Measurements from ENCODE around the gene NAT16. TPM values are rescaled to one million over a fixed set of nuclear protein-coding genes. Genes with fewer than 3 reads are reported as not detected.

Gene NAT16
- total RNA-seq, 5 donors from 2014 or later (not counting 1 experiment from before 2014, with no cell fraction given): not detected

GRCh38 chr7:101151908-101152651, 28.0 kb downstream of the NAT16 start:
- ATAC-seq (replicated peaks in 1 of 4) (no peak), DNase-seq (no peak)
- H3K36me3 ChIP-seq (ENCODE audit: control insufficient read depth in 2 of 2, extremely low read depth in 1 of 2, insufficient read depth in 1 of 2, low read length in 1 of 2): peaks cover 0 to 4% of the 10 kb centered on the region in 2 donors
- no peaks in the 10 kb centered on the region for H3K36me3 Mint-ChIP-seq
- no peak overlapping the region for H3K27ac Mint-ChIP-seq
- peaks cover 12 to 22% (median 17%) of the 10 kb centered on the region in 3 donors for H3K4me1 Mint-ChIP-seq
- CTCF ChIA-PET: interaction anchor here (1.1 to 1.8 kb wide), 2 partner anchors 8 to 40 kb away, joined by 8 to 9 read pairs; no protein-coding TSS in a partner anchor
- H3K4me1 ChIP-seq (ENCODE audit: control insufficient read depth in 1 of 2, extremely low read depth in 1 of 2, insufficient read depth in 2 of 2, low read length in 2 of 2): peaks cover 0 to 27% of the 10 kb centered on the region in 2 experiments
- no peak overlapping the region for H3K27ac ChIP-seq (ENCODE audit: low read length)
- peaks cover 0 to 22% of the 10 kb centered on the region in 2 experiments for H3K27me3 ChIP-seq (replicated peaks in 1 of 2; ENCODE audit: control insufficient read depth in 2 of 2, extremely low read depth in 1 of 2, insufficient read depth in 2 of 2, low read length in 1 of 2)
- no peaks in the 10 kb centered on the region for H3K9me3 Mint-ChIP-seq
- H3K4me3 ChIP-seq (ENCODE audit: control insufficient read depth in 1 of 2, extremely low read depth in 1 of 2, low read length in 1 of 2): no peak overlapping the region
- POLR2A ChIA-PET: interaction anchor here in 1 of 2 donors (0.7 kb wide), 1 partner anchor 142 kb away, joined by 5 read pairs; no protein-coding TSS in a partner anchor
- peaks cover 9 to 21% of the 10 kb centered on the region in 2 donors for H3K27me3 Mint-ChIP-seq
- H3K9me3 ChIP-seq: no peaks in the 10 kb centered on the region
- H3K4me3 Mint-ChIP-seq: no peak overlapping the region
- no CpG with 5 or more reads among the region's 2 CpGs for WGBS (ENCODE audit: insufficient coverage)

DNA sequence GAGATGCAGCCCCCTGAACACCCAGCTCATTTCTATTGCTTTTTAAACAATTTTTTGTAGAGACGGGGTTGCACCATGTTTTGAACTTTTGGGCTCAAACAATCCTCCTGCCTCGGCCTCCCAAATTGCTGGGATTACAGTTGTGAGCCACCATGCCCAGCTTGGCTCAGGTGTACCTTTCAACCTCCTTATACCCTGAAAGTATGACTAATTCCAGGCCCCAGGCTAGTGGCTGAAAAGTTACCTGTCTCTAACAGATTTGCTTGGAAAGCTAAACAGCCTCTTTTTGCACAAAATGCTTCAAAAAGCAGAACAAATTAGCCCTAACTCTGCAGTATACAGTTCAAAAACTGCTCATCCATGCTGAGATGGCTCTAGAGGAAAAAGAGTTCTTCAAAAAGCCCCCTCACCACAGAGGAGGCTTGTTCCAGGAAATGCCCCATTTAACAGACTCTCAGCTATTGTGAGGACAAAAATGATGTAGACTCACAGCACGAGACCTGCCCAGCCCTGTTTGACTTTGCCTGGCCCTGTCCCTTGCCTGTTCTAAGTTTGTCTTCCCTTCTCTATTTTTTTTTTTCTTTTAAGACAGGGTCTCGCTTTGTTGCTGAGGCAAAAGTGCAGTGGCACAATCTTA, 39.2 kb downstream of the NAT16 start:
- Mint-ChIP-seq H3K9me3 (no peaks in the 10 kb centered on the region), H3K27ac (peak overlapping the region in 1 of 2 donors; percentile 19), H3K4me1 (peaks cover 24 to 34% (median 28%) of the 10 kb centered on the region in 3 donors), H3K36me3 (no peaks in the 10 kb centered on the region), H3K27me3 (peaks cover 8 to 38% of the 10 kb centered on the region in 2 donors), H3K4me3 (no peak overlapping the region)
- Histone ChIP-seq H3K4me3 (ENCODE audit: control insufficient read depth in 1 of 2, extremely low read depth in 1 of 2, low read length in 1 of 2) (no peak overlapping the region), H3K27ac (ENCODE audit: low read length) (no peak overlapping the region), H3K36me3 (ENCODE audit: control insufficient read depth in 2 of 2, extremely low read depth in 1 of 2, insufficient read depth in 1 of 2, low read length in 1 of 2) (no peaks in the 10 kb centered on the region), H3K9me3 (no peaks in the 10 kb centered on the region), H3K4me1 (ENCODE audit: control insufficient read depth in 1 of 2, extremely low read depth in 1 of 2, insufficient read depth in 2 of 2, low read length in 2 of 2) (peaks cover 0 to 16% of the 10 kb centered on the region in 2 experiments), H3K27me3 (replicated peaks in 1 of 2; ENCODE audit: control insufficient read depth in 2 of 2, extremely low read depth in 1 of 2, insufficient read depth in 2 of 2, low read length in 1 of 2) (peaks cover 3 to 38% of the 10 kb centered on the region in 2 experiments)
- 75% methylated on average over 2 of the region's 4 CpGs for WGBS (ENCODE audit: insufficient coverage)
- ATAC-seq (replicated peaks in 1 of 4) (no peak), DNase-seq (no peak)
- ChIA-PET POLR2A (no interaction called here), CTCF (interaction anchor here (0.7 to 1.6 kb wide), 3 partner anchors 52 to 274 kb away, joined by 3 to 11 read pairs (median 4); no protein-coding TSS in a partner anchor)

DNA sequence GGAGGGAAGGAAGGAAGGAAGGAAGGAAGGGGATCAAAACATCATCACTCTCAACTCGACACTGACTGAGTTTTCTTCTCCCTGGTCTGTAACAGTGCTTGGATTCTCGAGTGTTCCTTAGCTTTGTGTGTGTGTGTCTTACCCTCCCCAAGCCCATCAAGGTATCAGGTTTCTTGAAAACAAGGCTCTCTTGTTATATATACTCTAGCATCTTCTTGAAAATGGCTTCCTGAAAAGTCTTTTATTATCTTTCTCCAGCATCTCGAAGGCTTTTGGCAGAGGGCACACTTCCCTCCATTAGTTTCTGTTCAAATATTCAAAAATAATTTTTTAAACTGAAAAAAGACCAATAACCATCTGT, 39.8 kb downstream of the NAT16 start:
- Histone ChIP-seq H3K9me3 (no peaks in the 10 kb centered on the region), H3K4me1 (ENCODE audit: control insufficient read depth in 1 of 2, extremely low read depth in 1 of 2, insufficient read depth in 2 of 2, low read length in 2 of 2) (peaks cover 0 to 16% of the 10 kb centered on the region in 2 experiments), H3K4me3 (ENCODE audit: control insufficient read depth in 1 of 2, extremely low read depth in 1 of 2, low read length in 1 of 2) (no peak overlapping the region), H3K36me3 (ENCODE audit: control insufficient read depth in 2 of 2, extremely low read depth in 1 of 2, insufficient read depth in 1 of 2, low read length in 1 of 2) (no peaks in the 10 kb centered on the region), H3K27me3 (replicated peaks in 1 of 2; ENCODE audit: control insufficient read depth in 2 of 2, extremely low read depth in 1 of 2, insufficient read depth in 2 of 2, low read length in 1 of 2) (peaks cover 3 to 41% of the 10 kb centered on the region in 2 experiments), H3K27ac (ENCODE audit: low read length) (no peak overlapping the region)
- no peak overlapping the region for H3K4me3 Mint-ChIP-seq
- POLR2A ChIA-PET: no interaction called here
- no peaks in the 10 kb centered on the region for H3K9me3 Mint-ChIP-seq
- H3K4me1 Mint-ChIP-seq: peaks cover 24 to 34% (median 28%) of the 10 kb centered on the region in 3 donors
- peaks cover 8 to 38% of the 10 kb centered on the region in 2 donors for H3K27me3 Mint-ChIP-seq
- WGBS (ENCODE audit: insufficient coverage): 75% methylated on average over 1 of the region's 3 CpGs
- no peak for DNase-seq
- CTCF ChIA-PET: interaction anchor here in 1 of 2 donors (1.2 kb wide), 1 partner anchor 52 kb away, joined by 3 read pairs; no protein-coding TSS in a partner anchor
- no peaks in the 10 kb centered on the region for H3K36me3 Mint-ChIP-seq
- no peak for ATAC-seq (replicated peaks in 1 of 4)
- H3K27ac Mint-ChIP-seq: no peak overlapping the region

DNA sequence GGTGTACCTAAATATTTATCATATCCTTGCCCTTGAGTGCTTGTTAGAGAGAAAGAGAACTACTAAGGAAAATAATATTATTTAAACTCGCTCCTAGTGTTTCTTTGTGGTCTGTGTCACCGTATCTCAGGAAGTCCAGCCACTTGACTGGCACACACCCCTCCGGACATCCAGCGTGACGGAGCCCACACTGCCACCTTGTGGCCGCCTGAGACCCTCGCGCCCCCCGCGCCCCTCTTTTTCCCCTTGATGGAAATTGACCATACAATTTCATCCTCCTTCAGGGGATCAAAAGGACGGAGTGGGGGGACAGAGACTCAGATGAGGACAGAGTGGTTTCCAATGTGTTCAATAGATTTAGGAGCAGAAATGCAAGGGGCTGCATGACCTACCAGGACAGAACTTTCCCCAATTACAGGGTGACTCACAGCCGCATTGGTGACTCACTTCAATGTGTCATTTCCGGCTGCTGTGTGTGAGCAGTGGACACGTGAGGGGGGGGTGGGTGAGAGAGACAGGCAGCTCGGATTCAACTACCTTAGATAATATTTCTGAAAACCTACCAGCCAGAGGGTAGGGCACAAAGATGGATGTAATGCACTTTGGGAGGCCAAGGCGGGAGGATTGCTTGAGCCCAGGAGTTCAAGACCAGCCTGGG, 41.8 kb downstream of the NAT16 start:
- peaks cover 15 to 29% (median 26%) of the 10 kb centered on the region in 3 donors for H3K4me1 Mint-ChIP-seq
- H3K9me3 Mint-ChIP-seq: no peaks in the 10 kb centered on the region
- no peak overlapping the region for H3K27ac ChIP-seq (ENCODE audit: low read length)
- POLR2A ChIA-PET: interaction anchor here (0.6 to 0.7 kb wide), 2 partner anchors 43 to 155 kb away, joined by 3 to 4 read pairs; no protein-coding TSS in a partner anchor
- WGBS (ENCODE audit: insufficient coverage): 0% methylated on average over 2 of the region's 16 CpGs
- peak; percentile 97 to 99 (median 98) for ATAC-seq (replicated peaks in 1 of 4)
- H3K27me3 Mint-ChIP-seq: peaks cover 9 to 47% of the 10 kb centered on the region in 2 donors
- DNase-seq: peak; percentile 46 to 82 (median 68)
- no peaks in the 10 kb centered on the region for H3K36me3 Mint-ChIP-seq
- H3K4me3 ChIP-seq (ENCODE audit: control insufficient read depth in 1 of 2, extremely low read depth in 1 of 2, low read length in 1 of 2): no peak overlapping the region
- H3K27me3 ChIP-seq (replicated peaks in 1 of 2; ENCODE audit: control insufficient read depth in 2 of 2, extremely low read depth in 1 of 2, insufficient read depth in 2 of 2, low read length in 1 of 2): peaks cover 0 to 38% of the 10 kb centered on the region in 2 experiments
- no peaks in the 10 kb centered on the region for H3K9me3 ChIP-seq
- no peaks in the 10 kb centered on the region for H3K36me3 ChIP-seq (ENCODE audit: control insufficient read depth in 2 of 2, extremely low read depth in 1 of 2, insufficient read depth in 1 of 2, low read length in 1 of 2)
- CTCF ChIA-PET: interaction anchor here in 1 of 2 donors (0.6 kb wide), 1 partner anchor 115 kb away, joined by 6 read pairs; no protein-coding TSS in a partner anchor
- H3K4me1 ChIP-seq (ENCODE audit: control insufficient read depth in 1 of 2, extremely low read depth in 1 of 2, insufficient read depth in 2 of 2, low read length in 2 of 2): peaks cover 0 to 11% of the 10 kb centered on the region in 2 experiments
- peak overlapping the region in 1 of 2 donors; percentile 31 for H3K27ac Mint-ChIP-seq
- H3K4me3 Mint-ChIP-seq: peak overlapping the region in 2 of 3 donors; percentile 31 to 62

- H3K27ac Mint-ChIP-seq: peak overlapping the region in 1 of 2 donors; percentile 31
- POLR2A ChIA-PET: interaction anchor here in 1 of 2 donors (0.6 kb wide), 1 partner anchor 43 kb away, joined by 3 read pairs; no protein-coding TSS in a partner anchor
Measured at GRCh38 chr7:101137651-101138212, 42.4 kb downstream of the NAT16 start.

More at GRCh38 chr7:101137651-101138212, 42.4 kb downstream of the NAT16 start:
- Histone ChIP-seq H3K36me3 (ENCODE audit: control insufficient read depth in 2 of 2, extremely low read depth in 1 of 2, insufficient read depth in 1 of 2, low read length in 1 of 2) (no peaks in the 10 kb centered on the region), H3K9me3 (no peaks in the 10 kb centered on the region), H3K4me1 (ENCODE audit: control insufficient read depth in 1 of 2, extremely low read depth in 1 of 2, insufficient read depth in 2 of 2, low read length in 2 of 2) (peaks cover 0 to 11% of the 10 kb centered on the region in 2 experiments), H3K4me3 (ENCODE audit: control insufficient read depth in 1 of 2, extremely low read depth in 1 of 2, low read length in 1 of 2) (no peak overlapping the region), H3K27ac (ENCODE audit: low read length) (no peak overlapping the region), H3K27me3 (replicated peaks in 1 of 2; ENCODE audit: control insufficient read depth in 2 of 2, extremely low read depth in 1 of 2, insufficient read depth in 2 of 2, low read length in 1 of 2) (peaks cover 0 to 32% of the 10 kb centered on the region in 2 experiments)
- H3K4me1 Mint-ChIP-seq: peaks cover 11 to 28% (median 26%) of the 10 kb centered on the region in 3 donors
- no peak overlapping the region for H3K4me3 Mint-ChIP-seq
- H3K36me3 Mint-ChIP-seq: no peaks in the 10 kb centered on the region
- WGBS (ENCODE audit: insufficient coverage): 78% methylated on average over 8 of the region's 9 CpGs
- no peak for DNase-seq
- H3K27me3 Mint-ChIP-seq: peaks cover 12 to 49% of the 10 kb centered on the region in 2 donors
- ATAC-seq (replicated peaks in 1 of 4): peak in 1 of 4 experiments; percentile 7
- CTCF ChIA-PET: no interaction called here
- H3K9me3 Mint-ChIP-seq: no peaks in the 10 kb centered on the region

Measured in T-cell (primary cell).